RWPE1 (cell line): ENCODE measurements around the gene FOXA1.

Source experiments
- CTCF ChIA-PET: fragments of 350-600 bp; sonication (Branson Sonifier 250); formaldehyde crosslinking; extraction: SDS; loops from one replicate; lab custom pipeline; 2021; lab: Yijun Ruan, JAX
- POLR2A ChIA-PET: fragments of 400-600 bp; formaldehyde crosslinking; extraction: SDS; loops from one replicate; lab custom pipeline; 2020; ENCODE audit warnings: antibody characterized with exemption; ENCODE audit not compliant: low non-redundant PET; lab: Yijun Ruan, JAX
- DNase-seq: peaks from one replicate; pipeline ENCODE4 v3.0.0; 2012; ENCODE audit warnings: low spot score
- H3K27ac ChIP-seq: fragments of 450-650 bp; 2 replicates; pipeline ENCODE4 v1.5.1; 2017
- CTCF ChIP-seq: fragments of 450-650 bp; conservative IDR thresholded peaks from 2 replicates; pipeline ENCODE4 v1.5.1; 2017; ENCODE audit warnings: low read depth, mild to moderate bottlenecking

The FOXA1 gene

DNA sequence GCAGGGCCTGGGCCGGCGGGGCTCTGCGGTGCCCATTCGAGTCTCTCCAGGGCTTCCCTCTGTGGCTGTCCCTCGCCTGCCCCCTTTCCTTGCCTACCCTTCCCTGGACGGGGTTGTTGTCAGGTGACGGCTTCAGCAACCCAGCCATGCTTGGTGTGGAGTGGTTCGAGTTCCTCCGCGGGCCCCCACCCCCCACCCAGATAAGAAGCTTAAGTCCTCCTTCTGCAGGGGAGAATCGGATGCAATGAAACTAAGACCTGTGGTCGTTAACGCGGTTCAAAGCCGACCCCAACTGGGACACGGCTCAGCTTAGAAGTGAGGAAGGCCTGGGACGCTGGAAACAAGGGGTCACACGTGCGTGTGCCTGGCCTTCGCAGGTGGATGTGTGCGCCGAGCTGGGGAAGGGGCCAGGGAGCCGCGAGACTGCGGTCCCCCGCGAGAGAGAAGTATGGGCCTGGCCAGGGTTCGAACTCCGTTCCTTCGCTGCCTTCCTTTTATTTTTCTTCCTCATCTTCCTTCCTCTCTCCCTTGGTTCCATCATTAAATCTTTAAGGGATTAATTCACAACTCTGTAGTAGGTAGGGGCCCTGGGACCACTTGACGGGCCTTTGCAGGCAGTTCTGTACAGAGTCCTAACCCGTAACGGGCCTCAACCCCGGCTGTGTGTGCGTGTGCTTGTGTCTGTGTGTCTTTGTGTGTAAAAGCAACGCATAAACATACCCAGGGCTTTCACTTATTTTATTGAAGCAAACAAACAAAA, 3.9 kb upstream of the FOXA1 start:
- CTCF ChIA-PET = interaction anchor here (0.5 to 0.6 kb wide), 2 partner anchors 42 to 349 kb away, joined by 3 read pairs; no protein-coding TSS in a partner anchor
- POLR2A ChIA-PET = no interaction called here
- no peak for TF ChIP-seq CTCF
- no peak for DNase-seq
- no peak overlapping the region for H3K27ac ChIP-seq

DNA sequence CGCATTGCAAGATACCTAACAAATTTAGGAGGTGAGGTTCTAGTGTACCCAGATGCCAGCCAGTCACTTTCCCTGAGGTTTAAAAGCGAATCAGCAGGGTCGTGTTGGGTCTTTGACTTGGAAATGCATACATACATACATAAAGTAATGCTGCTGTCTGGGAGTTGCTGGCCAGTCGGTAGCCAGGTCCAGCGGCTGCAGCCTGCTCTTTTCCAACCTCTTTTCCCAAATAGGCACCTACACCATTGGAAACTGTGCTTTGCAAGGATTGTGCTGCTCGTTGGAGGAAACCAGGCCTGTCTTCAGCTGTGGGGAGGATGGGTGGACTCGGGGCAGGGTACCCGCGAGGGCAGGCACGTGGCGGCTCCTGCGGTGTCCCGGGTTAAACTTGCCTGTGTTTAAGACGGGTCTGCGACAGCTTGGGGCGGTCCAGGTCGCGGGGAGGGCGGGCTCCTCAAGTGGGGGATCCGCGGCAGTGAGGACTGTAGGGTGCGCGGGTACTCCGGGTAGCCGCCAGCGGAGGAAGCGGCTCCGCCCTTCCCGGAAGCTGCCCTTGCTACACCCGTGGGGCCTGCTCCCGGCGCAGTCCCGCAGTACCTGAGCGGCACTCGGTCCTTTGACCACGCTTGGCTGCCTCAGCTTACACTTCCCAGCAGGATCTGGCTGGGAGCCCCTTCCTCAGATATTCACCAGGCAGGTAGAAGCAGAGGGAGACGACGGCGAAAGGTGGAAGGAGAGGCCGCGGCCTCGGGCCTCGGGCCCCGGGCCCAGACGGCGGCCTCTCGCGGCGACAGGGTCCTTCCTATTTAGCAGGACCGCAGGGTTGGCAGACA, 3.1 kb upstream of the FOXA1 start:
- ChIA-PET POLR2A (no interaction called here), CTCF (interaction anchor here (0.6 to 0.7 kb wide), 2 partner anchors 43 to 67 kb away, joined by 3 to 4 read pairs; no protein-coding TSS in a partner anchor)
- TF ChIP-seq CTCF = no peak
- H3K27ac ChIP-seq = no peak overlapping the region
- DNase-seq = no peak

GRCh38 chr14:37597538-37597913, 2.5 kb upstream of the FOXA1 start:
- no peak for TF ChIP-seq CTCF
- DNase-seq = no peak
- no peak overlapping the region for H3K27ac ChIP-seq
- ChIA-PET POLR2A (no interaction called here), CTCF (interaction anchor here (0.6 to 0.9 kb wide), 4 partner anchors 61 to 352 kb away, joined by 3 to 7 read pairs (median 4); no protein-coding TSS in a partner anchor)

GRCh38 chr14:37596790-37597472, 1.9 kb upstream of the FOXA1 start:
- CTCF ChIA-PET = interaction anchor here (0.6 to 0.9 kb wide), 3 partner anchors 60 to 351 kb away, joined by 3 to 7 read pairs (median 5); no protein-coding TSS in a partner anchor
- TF ChIP-seq CTCF = no peak
- no peak for DNase-seq
- no peak overlapping the region for H3K27ac ChIP-seq
- POLR2A ChIA-PET = no interaction called here

DNA sequence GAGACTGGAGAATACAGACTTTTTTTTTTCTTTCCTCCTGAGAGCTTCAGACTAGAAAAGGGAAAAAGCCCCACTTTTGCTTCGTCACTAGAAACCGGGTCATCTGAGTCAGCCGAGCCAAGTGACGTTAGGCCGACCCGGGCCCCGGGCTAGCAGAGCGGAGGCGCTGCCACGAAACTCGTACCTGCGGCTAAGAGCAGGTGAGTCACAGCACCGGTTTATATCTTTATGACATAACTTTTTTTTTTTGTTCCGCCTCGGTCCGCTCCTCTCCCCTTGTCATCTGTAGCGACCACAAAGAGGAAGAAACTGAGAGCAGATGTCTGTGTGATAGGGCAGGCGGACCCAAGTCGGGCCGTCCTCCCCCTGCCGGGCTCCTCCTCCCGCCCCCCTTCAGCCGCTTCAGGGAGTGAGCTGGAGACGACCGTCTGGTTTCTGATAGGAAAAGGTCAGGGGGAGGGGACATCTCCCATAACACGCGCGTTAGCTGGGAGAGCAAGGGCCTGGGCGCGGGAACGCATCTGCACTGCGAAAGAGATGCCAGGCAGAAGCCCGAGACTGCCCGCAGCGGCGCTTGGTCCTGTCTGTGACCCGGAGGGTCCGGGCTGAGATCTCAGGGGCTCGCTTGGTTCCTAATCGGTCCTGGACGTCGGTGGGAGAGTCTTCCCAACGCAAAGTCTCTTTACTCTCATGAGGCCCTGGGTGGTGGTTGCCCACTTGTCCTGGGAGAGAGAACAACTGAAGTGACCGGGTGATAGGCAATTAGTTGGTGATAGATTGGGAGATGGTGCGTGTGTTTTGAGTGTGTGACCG, 966 bp upstream of the FOXA1 start:
- peak; percentile 77 for DNase-seq
- H3K27ac ChIP-seq = no peak overlapping the region
- TF ChIP-seq CTCF = no peak
- CTCF ChIA-PET = interaction anchor here (0.6 to 0.7 kb wide), 2 partner anchors 66 to 279 kb away, joined by 3 read pairs; no protein-coding TSS in a partner anchor
- POLR2A ChIA-PET = no interaction called here
